Activated CD4-positive, alpha-beta T cell treated with anti-CD3 and anti-CD28 coated beads, Interleukin-2, amount 50 U/mL, for 1 hour (primary cell): ENCODE measurements around the gene TMC2.

Source experiments
- DNase-seq: peaks from one replicate; pipeline ENCODE4 v3.0.0-alpha.2; 2020

TMC2 gene

DNA sequence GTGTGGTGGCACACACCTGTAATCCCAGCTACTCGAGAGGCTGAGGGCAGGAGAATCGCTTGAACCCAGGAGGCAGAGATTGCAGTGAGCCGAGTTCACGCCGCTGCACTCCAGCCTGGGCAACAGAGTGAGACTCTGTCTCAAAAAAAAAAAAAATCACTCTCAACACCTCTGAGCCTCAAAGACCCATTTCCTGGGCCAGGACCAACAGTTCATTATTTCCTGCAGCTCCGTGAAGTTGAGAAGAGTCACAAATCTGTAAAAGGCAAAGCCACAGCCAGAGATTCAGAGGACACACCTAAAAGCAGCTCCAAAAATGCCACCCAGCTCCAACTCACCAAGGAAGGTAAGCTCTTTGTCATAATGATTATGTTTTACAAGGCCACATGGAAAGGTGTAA is 100.9 kb downstream of the TMC2 start:
- no peak for DNase-seq

DNA sequence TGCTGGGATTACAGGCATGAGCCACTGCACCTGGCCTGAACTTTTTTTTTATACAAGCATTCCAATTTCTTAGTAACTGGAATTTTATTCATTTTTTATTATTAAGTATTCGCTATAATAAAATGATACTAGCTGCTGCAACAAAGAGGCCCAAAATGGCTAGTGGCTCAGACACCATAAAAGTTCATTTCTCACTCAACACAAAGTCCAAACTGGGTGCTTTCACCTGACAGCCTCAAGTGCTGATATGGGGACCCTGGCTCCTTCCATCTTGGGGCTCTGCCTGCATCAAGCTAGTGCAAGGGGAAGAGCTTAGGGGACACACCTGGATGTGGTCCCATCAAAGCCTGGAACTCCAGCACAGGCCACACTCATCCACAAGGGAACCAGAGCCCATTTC is 103.9 kb downstream of the TMC2 start:
- DNase-seq = no peak

DNA sequence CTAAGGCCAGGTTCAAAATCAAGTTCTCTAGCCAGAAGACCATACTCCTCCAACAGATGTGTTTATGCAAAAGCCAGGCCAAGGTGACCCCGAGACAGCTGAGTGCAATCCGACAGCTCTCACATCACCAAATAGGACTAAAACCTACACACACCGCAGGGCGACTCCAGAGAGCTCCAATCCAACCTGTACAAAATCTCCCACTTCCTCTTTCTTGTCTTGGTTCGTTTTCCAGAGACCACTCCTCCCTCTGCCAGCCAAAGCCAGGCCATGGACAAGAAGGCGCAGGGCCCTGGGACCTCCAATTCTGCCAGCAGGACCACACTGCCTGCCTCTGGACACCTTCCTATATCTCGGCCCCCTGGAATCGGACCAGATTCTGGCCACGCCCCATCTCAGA is 104.5 kb downstream of the TMC2 start:
- DNase-seq = no peak

DNA sequence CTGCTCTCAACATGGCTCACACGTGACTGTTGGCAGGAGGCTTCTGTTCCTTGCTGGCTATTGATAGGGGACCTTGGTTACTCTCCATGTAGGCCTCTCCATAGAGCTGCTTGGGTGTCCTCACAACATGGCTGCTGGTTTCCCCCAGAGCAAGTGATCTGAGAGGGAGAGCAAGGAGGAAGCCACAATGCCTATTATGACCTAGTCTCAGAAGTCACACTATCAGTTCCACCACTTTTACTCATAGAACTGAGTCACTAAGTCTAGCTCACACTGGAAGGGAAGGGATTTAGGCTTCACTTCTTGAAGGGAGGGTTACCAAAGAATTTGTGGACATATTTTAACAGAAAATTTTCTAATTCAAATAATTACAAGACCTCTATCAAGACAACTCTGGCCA is 107.3 kb downstream of the TMC2 start:
- no peak for DNase-seq

DNA sequence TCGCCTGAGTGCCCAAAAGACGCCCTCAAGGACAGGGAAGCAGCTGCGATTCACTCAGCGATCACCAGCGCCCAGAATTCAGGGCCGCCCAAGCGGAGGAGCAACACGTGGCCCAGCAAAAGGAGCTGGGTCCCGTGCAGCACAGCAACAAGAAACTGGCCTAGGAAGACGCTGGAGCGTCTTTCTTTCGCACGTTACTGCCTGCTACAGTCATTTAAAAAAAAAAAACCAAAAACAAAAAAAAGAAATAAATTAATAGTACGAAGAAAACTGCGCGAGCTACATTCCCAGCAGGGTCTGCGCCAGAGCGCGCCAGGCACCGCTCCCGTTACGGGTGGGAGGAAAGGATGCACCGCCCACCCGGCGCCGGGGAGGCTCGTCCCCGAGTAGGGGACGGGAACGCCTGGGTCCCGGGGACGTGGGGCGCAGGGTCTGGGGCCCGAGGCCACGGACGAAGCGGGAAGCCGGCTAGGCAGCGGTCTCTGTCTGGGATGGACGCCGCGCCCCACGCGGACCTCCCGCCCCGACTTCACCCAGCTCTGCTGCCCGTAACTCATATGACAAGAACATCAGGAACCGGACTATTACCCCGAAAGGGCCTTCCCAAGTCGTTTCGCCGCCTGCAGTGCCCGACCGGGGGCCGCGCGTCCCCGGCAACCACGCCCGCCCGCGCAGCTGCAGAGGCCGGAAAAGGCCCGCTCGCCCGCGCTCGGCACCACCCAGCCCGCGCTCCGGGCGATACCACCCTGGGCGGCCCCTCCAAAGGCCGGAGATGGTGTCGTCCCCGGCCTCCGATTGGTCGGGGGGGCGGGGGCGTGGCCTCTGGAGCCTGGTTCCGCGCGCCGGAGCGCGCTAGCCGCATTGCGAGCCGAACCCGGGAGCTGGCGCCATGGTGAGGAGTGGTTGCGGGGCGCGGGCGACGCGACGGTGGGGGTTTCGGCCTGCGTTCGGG is 115.7 kb downstream of the TMC2 start, which contains the start of gene NOP56:
TSS of gene NOP56 (plus strand) at position 861 of the 952 bp plus-strand sequence. CDS start at position 890, 29 bp downstream.
- DNase-seq = peak; percentile 95

DNA sequence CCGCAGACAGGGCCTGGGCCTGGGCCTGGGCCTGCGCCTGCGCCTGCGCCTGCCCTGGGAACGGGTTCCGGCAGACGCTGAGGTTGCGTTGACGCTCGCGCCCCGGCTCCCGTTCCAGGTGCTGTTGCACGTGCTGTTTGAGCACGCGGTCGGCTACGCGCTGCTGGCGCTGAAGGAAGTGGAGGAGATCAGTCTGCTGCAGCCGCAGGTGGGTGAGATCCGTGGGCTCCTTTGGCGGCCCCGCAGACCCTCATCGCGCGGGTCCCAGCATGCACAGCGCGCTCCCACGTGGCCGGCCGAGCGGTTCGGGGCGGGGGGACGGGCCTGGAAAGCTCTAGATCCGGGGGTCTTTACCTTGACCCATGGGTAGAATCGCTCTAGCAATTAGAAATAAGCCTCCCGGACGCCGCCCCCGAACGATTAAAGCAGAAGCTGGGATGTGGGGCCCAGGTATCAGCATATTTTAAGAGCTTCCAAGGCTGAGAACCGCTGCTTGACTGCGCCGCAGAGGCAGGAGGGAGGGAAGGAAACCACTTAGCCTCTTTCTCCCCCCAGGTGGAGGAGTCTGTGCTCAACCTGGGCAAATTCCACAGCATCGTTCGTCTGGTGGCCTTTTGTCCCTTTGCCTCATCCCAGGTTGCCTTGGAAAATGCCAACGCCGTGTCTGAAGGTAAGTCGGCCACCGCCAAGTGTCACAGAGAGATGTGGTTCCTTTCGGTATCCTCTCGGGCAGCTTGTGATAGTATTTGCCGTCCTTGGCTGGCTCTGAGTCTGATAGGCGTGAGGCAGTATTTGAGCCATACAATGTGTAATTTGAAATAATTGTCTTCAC is 116.6 kb downstream of the TMC2 start:
- DNase-seq = no peak

DNA sequence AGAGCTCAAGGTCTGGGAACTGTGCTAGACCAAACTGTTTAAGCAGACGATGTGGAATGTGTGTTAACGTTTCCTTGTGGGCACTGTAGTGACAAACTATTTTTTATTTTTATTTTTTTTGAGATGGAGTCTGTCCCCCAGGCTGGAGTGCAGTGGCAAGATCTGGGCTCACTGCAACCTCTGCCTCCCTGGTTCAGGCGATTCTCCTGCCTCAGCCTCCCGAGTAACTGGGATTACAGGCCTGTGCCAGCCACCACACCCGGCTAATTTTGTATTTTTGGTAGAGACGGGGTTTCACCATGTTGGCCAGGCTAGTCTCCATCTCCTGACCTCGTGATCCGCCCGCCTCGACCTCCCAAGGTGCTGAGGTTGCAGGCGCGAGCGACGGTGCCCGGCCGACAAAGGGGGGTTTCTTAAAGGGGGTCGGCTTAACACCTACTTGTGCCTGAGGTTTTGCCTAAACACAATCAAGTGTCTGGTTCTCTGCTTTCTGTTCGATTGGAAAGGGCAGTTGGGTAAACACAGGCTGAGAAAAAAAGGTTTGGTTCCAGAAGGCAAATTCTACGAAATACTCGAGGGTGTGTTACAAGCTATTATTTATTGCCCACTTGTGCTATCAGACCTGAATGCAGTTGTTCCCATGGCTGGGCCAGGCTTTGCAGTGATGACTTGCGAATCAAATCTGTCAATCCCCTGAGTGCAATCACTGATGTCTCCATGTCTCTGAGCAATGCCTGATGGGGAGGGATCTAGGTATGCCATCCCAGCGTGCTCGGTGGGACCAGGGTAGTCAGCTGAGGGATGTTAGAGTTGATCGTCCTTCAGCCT is 117.4 kb downstream of the TMC2 start:
- no peak for DNase-seq

DNA sequence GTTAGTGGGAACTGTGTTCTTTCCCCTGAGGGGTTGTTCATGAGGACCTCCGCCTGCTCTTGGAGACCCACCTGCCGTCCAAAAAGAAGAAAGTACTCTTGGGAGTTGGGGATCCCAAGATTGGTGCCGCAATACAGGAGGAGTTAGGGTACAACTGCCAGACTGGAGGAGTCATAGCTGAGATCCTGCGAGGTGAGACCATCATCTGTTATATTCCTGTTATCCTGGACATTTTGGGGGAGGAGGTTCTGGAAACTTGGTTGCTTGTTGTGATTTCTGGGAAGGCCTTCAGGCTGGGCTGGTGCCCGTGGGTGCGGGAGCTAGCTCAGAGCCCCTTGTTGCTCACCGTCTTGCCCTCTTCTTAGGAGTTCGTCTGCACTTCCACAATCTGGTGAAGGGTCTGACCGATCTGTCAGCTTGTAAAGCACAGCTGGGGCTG is 118.0 kb downstream of the TMC2 start:
- DNase-seq = no peak

DNA sequence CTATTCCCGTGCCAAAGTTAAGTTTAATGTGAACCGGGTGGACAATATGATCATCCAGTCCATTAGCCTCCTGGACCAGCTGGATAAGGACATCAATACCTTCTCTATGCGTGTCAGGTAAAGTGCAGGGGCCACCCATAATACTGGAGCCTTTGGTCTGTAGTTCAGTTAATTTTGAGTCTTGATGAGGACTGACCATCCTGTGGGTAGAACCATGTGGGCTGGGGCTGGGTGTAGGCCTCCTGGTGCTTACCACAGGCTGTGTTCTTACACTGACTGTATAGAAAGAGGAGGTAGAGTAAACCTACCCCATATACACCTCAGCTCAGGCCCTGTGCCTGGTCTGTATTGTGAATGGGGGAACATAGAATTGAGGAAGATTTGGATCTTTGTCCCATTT is 118.5 kb downstream of the TMC2 start:
- DNase-seq = no peak

DNA sequence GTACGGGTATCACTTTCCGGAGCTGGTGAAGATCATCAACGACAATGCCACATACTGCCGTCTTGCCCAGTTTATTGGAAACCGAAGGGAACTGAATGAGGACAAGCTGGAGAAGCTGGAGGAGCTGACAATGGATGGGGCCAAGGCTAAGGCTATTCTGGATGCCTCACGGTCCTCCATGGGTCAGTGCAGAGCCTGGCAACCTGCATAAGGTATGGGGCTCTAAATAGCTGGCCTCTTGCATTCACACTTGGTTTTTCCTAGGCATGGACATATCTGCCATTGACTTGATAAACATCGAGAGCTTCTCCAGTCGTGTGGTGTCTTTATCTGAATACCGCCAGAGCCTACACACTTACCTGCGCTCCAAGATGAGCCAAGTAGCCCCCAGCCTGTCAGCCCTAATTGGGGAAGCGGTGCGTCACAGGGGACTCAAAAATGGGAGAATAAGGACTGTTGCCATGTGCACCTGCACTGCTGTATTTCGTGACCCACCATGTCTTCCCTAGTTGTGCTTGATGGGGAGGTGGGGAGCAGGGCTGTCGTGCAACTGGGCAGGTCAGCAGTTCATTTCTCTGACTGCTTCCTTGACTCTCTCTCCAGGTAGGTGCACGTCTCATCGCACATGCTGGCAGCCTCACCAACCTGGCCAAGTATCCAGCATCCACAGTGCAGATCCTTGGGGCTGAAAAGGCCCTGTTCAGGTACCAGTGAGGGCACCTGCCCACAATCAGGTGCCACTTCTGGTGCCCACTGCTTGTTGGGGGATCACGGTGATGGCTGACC is 119.2 kb downstream of the TMC2 start:
- no peak for DNase-seq

DNA sequence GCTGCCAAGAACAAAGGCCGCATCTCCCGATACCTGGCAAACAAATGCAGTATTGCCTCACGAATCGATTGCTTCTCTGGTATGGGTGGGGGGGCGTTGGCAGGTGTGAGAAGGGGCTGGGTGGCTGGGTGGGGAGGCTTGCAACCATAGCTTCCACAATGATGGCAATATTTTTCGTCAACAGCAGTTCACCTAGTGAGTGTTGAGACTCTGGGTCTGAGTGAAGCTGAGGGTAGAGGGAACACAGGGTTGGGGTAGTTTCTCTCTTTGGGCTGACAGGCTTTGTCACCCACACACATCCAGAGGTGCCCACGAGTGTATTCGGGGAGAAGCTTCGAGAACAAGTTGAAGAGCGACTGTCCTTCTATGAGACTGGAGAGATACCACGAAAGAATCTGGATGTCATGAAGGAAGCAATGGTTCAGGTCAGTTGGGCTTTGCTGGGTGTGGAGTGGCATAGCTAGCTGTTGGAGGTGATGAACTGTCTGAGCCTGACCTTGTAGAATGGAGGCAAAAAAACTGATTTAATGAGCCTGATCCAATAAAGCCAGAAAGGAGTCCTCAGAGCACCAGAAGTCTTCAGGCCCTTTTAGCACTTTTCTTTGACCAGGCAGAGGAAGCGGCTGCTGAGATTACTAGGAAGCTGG is 120.2 kb downstream of the TMC2 start:
- no peak for DNase-seq

DNA sequence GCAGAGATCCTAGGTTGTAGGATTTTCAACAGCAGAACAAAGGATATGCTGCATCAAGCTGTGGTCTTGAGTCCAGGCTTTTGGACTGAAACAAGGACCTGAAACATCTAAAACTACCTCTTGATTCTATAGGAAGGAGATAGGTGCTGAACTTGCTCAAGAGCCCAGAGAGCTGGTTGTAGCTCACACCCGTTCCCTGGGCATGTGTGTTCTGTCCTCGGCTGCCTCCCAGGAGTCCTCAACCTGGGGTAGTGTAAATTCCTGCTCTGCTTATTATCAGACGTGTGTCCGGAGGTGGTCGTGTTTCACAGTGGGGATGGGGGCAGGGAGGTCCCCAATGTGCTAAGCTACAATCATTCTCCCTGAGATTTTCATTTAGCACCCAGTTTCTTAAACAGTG is 120.9 kb downstream of the TMC2 start:
- no peak for DNase-seq

DNA sequence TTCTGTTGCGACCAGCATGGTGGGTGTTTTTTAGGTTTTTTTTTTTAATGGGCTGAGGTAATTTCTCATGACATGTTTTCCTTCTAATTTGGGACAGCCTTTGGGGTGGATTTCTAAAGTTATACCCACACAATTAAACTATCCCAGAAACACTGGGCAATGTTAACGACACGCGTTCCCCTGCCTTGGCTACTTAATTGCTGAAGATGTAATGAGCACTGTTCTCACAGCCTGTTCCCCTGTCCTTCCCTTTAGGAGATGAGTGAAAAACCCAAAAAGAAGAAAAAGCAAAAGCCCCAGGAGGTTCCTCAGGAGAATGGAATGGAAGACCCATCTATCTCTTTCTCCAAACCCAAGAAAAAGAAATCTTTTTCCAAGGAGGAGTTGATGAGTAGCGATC is 121.3 kb downstream of the TMC2 start:
- DNase-seq = no peak

DNA sequence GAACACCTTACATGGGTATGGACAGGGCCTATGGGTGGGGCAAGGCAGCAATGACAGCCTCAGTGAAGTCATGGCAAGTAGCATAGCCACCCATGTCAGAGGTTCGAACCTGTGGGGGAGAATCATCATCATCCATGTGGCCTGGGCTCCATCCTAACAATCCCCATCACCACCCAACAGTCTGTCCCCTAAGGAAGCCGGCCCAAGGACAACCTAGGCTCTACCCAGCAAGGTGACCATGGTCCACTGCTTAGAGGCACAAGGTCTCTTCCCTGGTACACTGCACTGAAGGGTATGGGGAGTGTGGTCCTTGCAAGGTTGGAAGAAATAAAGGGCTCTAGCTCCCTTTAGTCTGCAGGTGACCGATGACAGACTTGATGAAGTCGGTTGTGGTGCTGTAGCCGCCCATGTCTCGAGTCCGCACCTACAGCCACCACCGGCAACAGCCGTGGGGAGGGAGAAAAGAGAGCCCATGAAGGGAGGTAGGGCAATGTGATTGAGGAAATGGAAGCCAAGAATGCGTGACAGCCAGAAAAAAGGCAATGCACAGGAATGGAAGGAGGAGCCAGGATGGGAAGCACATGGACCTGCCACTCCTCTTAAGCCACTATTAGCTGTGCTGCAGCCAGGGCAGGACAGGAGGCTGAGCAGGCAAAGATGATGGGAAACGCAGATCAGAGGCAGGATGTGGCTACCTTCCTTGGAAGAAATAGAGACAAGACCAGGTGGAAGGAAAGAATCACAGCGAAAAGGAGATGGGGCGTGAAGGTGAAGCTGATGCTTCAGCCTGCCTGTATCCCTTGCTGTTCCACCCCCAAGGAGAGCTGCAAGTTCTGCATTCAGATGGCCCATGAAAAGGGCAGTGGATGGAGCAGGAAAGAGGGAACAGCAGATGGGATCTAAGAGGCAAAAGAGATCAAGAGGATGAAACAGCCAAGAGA is 122.3 kb downstream of the TMC2 start:
- DNase-seq = no peak

DNA sequence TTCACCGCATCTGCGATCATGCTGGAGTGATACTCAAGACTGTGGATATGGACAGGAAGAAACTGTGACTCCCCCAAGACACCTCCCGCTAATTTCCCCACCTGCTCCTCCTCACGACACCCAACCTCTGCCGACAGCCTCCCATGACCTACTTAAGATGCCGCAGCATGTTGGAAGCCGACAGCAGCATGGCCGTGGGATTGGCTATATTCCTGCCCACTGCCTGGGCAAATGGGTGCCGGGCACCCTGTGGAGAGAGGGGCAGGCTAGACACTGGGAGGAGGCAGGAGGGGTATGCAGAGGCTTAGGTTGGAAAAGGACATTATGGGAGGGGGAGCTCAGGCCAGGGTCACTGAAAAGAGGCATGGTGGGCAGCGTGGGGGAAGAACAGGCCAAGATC is 123.2 kb downstream of the TMC2 start:
- no peak for DNase-seq

DNA sequence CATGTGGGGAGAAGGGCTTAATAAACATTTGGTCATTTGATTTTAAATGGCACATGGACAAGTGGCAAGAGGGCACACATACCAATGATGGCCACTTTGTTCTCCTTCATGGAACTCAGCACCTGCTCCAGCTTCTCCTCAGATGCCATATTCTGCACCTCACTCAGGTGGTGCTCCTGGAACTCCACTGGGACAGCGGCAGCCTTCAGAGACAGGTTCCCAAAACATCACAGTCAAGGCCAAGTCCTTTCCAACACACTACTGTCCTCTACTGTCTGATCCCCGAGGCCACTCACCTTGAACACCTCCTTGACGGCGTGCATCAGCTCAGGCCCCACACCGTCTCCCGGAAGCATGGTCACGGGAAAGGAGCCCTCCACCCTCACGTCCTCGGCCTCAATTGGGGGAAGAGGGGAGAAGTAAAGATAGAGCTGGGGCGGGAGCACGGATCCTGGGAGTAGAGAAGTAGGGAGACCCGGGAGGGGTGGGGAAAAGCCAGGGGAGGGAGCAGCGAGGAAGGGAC is 127.1 kb downstream of the TMC2 start:
- no peak for DNase-seq

DNA sequence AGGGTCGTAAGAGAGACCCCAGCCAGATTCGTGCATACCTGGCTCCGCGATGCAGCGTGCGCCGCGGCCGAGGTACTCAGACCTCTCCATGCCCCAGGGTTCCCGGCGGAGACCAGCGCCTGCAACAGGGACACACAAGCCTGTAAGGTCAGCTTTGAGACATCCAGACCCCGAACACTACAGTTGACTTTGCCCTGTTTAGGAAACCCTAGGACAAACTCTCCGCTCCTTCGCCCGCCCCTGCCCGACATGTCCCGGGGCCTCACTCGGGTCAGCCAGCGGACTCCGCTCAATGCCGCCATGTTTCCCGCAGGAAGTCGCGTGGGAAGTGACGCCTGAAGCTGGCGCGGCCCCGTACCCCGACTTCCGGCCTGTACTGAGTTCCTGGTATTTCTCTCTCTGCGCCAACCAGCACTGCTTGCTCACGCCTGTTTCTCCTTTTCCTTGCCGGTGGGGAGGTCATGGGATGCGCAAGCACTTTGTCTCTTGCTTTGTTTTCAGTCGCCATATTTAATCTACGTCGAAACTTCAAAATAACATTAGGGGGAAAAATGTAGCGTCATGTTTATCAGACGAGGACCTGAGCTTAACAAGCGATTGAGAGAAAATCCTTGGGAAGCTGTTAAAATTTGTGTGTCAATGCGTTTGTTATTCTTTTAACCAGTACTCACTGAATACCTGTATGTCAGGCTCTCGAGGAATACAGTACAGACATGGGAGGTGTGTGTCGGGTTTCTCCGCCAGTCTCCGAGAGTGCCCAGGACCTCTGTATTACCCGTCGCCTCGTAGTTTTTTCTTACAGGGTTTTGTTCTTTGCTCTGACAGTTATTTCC is 127.7 kb downstream of the TMC2 start, which contains the start of gene IDH3B:
TSS of gene IDH3B (minus strand) at position 330 of the 833 bp plus-strand sequence. CDS start at position 302, 28 bp downstream.
- peak; percentile 88 for DNase-seq

DNA sequence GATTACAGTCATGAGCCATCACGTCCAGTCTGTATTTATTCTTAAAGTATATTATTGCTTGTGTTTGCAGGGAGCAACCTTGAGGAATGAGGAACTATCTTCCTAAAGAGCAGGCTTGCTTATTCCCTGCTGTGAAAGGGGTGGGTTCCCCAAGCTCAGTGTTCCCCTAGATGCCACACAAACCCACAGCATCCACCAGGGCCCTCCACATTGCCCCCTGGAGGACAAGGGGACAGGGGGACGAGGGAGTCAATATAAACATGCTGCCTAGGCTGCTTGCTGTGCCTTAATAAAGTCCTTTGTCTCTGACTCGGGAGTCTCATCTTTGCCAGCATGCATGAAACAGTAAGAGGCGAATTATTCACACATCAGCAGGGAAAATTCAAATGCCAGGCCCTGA is 135.6 kb downstream of the TMC2 start:
- no peak for DNase-seq

DNA sequence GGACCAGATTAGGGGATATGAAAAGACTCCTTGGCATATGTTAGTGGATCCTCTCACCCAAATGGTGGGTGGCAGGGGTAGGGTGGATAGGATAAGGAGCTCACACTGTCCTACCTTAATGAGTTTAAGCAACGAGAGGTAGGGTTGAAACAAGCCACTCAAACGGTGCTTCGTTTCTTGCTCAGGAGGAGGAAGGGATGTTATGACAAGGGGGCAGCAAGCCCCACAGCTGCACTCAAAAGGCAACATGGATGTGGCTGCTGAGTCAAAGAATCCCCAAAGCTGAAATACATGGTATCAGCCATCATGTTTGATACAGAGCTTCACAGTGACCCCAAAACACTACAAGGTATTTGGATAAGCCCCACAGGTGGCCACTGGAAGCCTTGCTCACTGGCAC is 136.1 kb downstream of the TMC2 start:
- DNase-seq = no peak
